ENCODE results near the gene EI24. TPM values are rescaled to one million over a fixed set of nuclear protein-coding genes. Genes with fewer than 3 reads are reported as not detected.

The EI24 gene
- total and polyA plus RNA-seq, 9 of the 15 experiments (the other 6 are each of a cell fraction or from before 2014, with no cell fraction given): 50.4 to 260 (median 168) TPM

DNA sequence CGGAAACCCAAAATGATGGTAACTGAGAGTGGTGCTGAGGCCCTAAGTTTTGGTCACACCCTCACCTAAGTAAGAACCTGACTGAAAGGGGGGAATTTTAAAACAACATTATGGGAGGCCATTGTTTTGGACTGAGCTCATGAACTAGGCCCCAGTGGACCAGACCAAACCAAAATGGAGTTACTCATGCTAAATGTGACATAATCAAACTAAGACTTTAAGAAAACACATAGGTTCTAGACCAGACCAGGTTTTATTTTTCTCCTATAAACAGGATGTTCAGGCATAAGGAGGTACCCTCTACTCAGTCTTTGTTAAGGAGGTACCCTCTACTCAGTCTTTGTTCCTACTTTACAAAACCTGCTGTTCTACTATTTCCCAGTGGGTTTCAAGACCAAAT is 7.4 kb upstream of the EI24 start (continued):
- TF ChIP-seq, protein P1, sequence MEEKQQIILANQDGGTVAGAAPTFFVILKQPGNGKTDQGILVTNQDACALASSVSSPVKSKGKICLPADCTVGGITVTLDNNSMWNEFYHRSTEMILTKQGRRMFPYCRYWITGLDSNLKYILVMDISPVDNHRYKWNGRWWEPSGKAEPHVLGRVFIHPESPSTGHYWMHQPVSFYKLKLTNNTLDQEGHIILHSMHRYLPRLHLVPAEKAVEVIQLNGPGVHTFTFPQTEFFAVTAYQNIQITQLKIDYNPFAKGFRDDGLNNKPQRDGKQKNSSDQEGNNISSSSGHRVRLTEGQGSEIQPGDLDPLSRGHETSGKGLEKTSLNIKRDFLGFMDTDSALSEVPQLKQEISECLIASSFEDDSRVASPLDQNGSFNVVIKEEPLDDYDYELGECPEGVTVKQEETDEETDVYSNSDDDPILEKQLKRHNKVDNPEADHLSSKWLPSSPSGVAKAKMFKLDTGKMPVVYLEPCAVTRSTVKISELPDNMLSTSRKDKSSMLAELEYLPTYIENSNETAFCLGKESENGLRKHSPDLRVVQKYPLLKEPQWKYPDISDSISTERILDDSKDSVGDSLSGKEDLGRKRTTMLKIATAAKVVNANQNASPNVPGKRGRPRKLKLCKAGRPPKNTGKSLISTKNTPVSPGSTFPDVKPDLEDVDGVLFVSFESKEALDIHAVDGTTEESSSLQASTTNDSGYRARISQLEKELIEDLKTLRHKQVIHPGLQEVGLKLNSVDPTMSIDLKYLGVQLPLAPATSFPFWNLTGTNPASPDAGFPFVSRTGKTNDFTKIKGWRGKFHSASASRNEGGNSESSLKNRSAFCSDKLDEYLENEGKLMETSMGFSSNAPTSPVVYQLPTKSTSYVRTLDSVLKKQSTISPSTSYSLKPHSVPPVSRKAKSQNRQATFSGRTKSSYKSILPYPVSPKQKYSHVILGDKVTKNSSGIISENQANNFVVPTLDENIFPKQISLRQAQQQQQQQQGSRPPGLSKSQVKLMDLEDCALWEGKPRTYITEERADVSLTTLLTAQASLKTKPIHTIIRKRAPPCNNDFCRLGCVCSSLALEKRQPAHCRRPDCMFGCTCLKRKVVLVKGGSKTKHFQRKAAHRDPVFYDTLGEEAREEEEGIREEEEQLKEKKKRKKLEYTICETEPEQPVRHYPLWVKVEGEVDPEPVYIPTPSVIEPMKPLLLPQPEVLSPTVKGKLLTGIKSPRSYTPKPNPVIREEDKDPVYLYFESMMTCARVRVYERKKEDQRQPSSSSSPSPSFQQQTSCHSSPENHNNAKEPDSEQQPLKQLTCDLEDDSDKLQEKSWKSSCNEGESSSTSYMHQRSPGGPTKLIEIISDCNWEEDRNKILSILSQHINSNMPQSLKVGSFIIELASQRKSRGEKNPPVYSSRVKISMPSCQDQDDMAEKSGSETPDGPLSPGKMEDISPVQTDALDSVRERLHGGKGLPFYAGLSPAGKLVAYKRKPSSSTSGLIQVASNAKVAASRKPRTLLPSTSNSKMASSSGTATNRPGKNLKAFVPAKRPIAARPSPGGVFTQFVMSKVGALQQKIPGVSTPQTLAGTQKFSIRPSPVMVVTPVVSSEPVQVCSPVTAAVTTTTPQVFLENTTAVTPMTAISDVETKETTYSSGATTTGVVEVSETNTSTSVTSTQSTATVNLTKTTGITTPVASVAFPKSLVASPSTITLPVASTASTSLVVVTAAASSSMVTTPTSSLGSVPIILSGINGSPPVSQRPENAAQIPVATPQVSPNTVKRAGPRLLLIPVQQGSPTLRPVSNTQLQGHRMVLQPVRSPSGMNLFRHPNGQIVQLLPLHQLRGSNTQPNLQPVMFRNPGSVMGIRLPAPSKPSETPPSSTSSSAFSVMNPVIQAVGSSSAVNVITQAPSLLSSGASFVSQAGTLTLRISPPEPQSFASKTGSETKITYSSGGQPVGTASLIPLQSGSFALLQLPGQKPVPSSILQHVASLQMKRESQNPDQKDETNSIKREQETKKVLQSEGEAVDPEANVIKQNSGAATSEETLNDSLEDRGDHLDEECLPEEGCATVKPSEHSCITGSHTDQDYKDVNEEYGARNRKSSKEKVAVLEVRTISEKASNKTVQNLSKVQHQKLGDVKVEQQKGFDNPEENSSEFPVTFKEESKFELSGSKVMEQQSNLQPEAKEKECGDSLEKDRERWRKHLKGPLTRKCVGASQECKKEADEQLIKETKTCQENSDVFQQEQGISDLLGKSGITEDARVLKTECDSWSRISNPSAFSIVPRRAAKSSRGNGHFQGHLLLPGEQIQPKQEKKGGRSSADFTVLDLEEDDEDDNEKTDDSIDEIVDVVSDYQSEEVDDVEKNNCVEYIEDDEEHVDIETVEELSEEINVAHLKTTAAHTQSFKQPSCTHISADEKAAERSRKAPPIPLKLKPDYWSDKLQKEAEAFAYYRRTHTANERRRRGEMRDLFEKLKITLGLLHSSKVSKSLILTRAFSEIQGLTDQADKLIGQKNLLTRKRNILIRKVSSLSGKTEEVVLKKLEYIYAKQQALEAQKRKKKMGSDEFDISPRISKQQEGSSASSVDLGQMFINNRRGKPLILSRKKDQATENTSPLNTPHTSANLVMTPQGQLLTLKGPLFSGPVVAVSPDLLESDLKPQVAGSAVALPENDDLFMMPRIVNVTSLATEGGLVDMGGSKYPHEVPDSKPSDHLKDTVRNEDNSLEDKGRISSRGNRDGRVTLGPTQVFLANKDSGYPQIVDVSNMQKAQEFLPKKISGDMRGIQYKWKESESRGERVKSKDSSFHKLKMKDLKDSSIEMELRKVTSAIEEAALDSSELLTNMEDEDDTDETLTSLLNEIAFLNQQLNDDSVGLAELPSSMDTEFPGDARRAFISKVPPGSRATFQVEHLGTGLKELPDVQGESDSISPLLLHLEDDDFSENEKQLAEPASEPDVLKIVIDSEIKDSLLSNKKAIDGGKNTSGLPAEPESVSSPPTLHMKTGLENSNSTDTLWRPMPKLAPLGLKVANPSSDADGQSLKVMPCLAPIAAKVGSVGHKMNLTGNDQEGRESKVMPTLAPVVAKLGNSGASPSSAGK (IDR thresholded peaks at IDR 0.05): no peak
- peak; percentile 37; the same call in 1 of the 2 replicates for TF ChIP-seq ZNF589 (CRISPR knock-in tag; IDR thresholded peaks at IDR 0.05; ENCODE audit: low read depth)
- TF ChIP-seq MAFK (IDR thresholded peaks at IDR 0.05; ENCODE audit: low read length): no peak
- no peak for TF ChIP-seq MYBL2 (IDR thresholded peaks at IDR 0.05; ENCODE audit: low read depth)
- no peak for TF ChIP-seq MYBL2 (CRISPR knock-in tag; IDR thresholded peaks at IDR 0.05; ENCODE audit: borderline replicate concordance)
- no peak for TF ChIP-seq MTA2 (IDR thresholded peaks at IDR 0.05; ENCODE audit: low read depth)
- TF ChIP-seq RBM34 (IDR thresholded peaks at IDR 0.05; ENCODE audit: borderline replicate concordance, insufficient read depth, low read length): no peak
- TF ChIP-seq, protein P2, sequence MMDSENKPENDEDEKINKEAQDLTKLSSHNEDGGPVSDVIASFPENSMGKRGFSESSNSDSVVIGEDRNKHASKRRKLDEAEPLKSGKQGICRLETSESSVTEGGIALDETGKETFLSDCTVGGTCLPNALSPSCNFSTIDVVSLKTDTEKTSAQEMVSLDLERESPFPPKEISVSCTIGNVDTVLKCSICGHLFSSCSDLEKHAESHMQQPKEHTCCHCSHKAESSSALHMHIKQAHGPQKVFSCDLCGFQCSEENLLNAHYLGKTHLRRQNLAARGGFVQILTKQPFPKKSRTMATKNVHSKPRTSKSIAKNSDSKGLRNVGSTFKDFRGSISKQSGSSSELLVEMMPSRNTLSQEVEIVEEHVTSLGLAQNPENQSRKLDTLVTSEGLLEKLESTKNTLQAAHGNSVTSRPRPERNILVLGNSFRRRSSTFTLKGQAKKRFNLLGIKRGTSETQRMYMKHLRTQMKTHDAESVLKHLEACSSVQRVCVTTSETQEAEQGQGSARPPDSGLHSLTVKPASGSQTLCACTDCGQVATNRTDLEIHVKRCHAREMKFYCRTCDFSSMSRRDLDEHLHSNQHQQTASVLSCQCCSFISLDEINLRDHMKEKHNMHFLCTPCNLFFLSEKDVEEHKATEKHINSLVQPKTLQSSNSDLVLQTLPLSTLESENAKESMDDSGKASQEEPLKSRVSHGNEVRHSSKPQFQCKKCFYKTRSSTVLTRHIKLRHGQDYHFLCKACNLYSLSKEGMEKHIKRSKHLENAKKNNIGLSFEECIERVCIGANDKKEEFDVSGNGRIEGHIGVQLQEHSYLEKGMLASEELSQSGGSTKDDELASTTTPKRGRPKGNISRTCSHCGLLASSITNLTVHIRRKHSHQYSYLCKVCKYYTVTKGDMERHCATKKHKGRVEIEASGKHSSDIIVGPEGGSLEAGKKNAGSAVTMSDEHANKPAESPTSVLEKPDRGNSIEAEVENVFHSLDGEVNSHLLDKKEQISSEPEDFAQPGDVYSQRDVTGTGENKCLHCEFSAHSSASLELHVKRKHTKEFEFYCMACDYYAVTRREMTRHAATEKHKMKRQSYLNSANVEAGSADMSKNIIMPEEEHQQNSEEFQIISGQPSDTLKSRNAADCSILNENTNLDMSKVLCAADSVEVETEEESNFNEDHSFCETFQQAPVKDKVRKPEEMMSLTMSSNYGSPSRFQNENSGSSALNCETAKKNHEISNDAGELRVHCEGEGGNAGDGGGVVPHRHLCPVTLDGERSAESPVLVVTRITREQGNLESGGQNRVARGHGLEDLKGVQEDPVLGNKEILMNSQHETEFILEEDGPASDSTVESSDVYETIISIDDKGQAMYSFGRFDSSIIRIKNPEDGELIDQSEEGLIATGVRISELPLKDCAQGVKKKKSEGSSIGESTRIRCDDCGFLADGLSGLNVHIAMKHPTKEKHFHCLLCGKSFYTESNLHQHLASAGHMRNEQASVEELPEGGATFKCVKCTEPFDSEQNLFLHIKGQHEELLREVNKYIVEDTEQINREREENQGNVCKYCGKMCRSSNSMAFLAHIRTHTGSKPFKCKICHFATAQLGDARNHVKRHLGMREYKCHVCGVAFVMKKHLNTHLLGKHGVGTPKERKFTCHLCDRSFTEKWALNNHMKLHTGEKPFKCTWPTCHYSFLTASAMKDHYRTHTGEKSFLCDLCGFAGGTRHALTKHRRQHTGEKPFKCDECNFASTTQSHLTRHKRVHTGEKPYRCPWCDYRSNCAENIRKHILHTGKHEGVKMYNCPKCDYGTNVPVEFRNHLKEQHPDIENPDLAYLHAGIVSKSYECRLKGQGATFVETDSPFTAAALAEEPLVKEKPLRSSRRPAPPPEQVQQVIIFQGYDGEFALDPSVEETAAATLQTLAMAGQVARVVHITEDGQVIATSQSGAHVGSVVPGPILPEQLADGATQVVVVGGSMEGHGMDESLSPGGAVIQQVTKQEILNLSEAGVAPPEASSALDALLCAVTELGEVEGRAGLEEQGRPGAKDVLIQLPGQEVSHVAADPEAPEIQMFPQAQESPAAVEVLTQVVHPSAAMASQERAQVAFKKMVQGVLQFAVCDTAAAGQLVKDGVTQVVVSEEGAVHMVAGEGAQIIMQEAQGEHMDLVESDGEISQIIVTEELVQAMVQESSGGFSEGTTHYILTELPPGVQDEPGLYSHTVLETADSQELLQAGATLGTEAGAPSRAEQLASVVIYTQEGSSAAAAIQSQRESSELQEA (IDR thresholded peaks at IDR 0.05; ENCODE audit: low read depth): no peak
- TF ChIP-seq RFX5 (IDR thresholded peaks at IDR 0.05; ENCODE audit: low read depth, low read length): no peak
